ENCODE results near the gene FAM72A.
"Not testable (repeated sequence)": the region's sequence is repeated elsewhere in the genome, so short reads cannot be mapped to it uniquely, and the experiment has no call there.

Gene FAM72A

DNA sequence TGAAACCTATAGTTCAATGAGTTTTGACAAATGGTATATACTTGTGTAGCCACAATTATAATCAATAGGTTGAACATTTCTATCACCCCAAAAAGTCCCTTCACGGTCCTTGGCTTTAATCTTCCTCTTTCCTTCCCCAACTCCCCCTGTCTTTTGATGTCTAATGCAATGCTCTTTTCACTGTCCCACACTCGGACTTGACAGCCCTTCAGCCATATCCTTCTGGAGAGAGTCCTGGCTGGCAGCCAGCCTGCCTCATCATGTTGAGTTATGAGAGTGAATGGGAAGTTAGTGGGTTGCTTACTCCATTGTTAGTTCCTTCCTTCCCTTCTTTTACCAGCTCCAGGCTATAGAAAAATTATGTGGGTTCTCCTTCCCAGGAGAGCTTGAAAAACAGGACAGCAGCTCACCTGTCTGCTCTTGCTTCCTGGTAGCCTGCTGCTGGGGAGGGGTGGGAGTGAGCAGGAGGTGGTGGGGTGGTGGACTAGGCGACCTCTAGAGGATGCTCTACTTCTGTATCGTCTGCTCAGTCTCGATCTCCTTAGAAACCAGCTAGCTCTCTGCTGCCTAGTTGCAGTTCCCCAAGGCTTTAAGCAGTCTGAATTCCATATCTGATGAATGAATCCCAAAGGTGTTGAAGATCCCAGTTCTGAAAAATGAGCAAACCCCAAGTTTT is 30.5 kb upstream of the FAM72A start:
- DNase-seq (ENCODE audit: low spot score); H3K4ac ChIP-seq (ENCODE audit: low read length); H3K4me2 ChIP-seq (ENCODE audit: insufficient read depth, low read length, poor library complexity, severe bottlenecking); H2AFZ ChIP-seq (ENCODE audit: low read length); H3K14ac ChIP-seq (ENCODE audit: low read length); H3K23ac ChIP-seq (ENCODE audit: low read depth, low read length, poor library complexity); H3K27ac ChIP-seq (replicated peaks; ENCODE audit: low read length); H3K4me3 ChIP-seq (ENCODE audit: low read length in 2 of 2); H4K8ac ChIP-seq (ENCODE audit: low read depth, low read length); H3K9me3 ChIP-seq (replicated peaks in 1 of 2; ENCODE audit: control insufficient read depth in 2 of 2, insufficient read depth in 1 of 2, low read depth in 1 of 2, low read length in 2 of 2); H3K9ac ChIP-seq (ENCODE audit: low read depth, low read length, poor library complexity); H3K79me1 ChIP-seq (ENCODE audit: low read depth, low read length); H3K27me3 ChIP-seq (ENCODE audit: control insufficient read depth in 3 of 3, insufficient read depth in 3 of 3, low read depth in 1 of 3, low read length in 3 of 3); H3K4me1 ChIP-seq (ENCODE audit: control insufficient read depth in 2 of 2, insufficient read depth in 1 of 2, low read depth in 1 of 2, low read length in 2 of 2); H2BK15ac ChIP-seq (ENCODE audit: low read length); H2BK120ac ChIP-seq (ENCODE audit: low read depth, low read length); H3K18ac ChIP-seq (ENCODE audit: low read length); H2BK5ac ChIP-seq (ENCODE audit: low read length); H2BK12ac ChIP-seq (ENCODE audit: low read length); H4K91ac ChIP-seq (ENCODE audit: low read depth, low read length, poor library complexity); H3K36me3 ChIP-seq (replicated peaks in 1 of 2; ENCODE audit: control insufficient read depth in 2 of 2, insufficient read depth in 2 of 2, low read length in 2 of 2); H2AK5ac ChIP-seq (ENCODE audit: low read depth, low read length): not testable (repeated sequence)
- no CpG with 5 or more reads among the region's 5 CpGs for WGBS, 2 donors (ENCODE audit: extremely low coverage in 2 of 2, insufficient read length in 2 of 2, insufficient replicate concordance in 1 of 2)

DNA sequence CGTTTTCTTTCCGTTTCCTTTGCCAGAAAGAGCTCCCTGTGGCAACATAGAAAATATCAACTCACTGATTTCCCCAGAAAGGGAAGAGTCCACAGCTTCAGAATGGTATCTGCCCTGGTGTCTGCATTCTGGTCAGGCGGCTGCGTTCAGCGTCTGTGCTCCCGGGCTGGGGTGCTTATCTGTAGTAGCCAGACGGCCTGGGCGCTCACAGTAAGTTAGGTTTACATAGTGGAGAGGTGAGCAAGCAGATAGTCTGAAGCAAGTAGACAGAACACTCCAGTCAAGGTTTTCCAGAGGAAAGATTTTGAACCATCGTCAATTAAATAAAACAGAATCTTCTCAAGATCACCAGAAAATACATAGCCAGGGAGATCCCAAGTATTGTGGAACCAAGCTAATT is 29.4 kb upstream of the FAM72A start:
- H3K23ac ChIP-seq (ENCODE audit: low read depth, low read length, poor library complexity); H3K18ac ChIP-seq (ENCODE audit: low read length); H3K4me1 ChIP-seq (ENCODE audit: control insufficient read depth in 2 of 2, insufficient read depth in 1 of 2, low read depth in 1 of 2, low read length in 2 of 2); H2AK5ac ChIP-seq (ENCODE audit: low read depth, low read length); H3K4me2 ChIP-seq (ENCODE audit: insufficient read depth, low read length, poor library complexity, severe bottlenecking); H3K4ac ChIP-seq (ENCODE audit: low read length); DNase-seq (ENCODE audit: low spot score); H2BK15ac ChIP-seq (ENCODE audit: low read length); H3K27ac ChIP-seq (replicated peaks; ENCODE audit: low read length); H2AFZ ChIP-seq (ENCODE audit: low read length); H3K9me3 ChIP-seq (replicated peaks in 1 of 2; ENCODE audit: control insufficient read depth in 2 of 2, insufficient read depth in 1 of 2, low read depth in 1 of 2, low read length in 2 of 2); H3K27me3 ChIP-seq (ENCODE audit: control insufficient read depth in 3 of 3, insufficient read depth in 3 of 3, low read depth in 1 of 3, low read length in 3 of 3); H3K4me3 ChIP-seq (ENCODE audit: low read length in 2 of 2); H2BK120ac ChIP-seq (ENCODE audit: low read depth, low read length); H3K14ac ChIP-seq (ENCODE audit: low read length); H3K36me3 ChIP-seq (replicated peaks in 1 of 2; ENCODE audit: control insufficient read depth in 2 of 2, insufficient read depth in 2 of 2, low read length in 2 of 2); H4K8ac ChIP-seq (ENCODE audit: low read depth, low read length); H3K9ac ChIP-seq (ENCODE audit: low read depth, low read length, poor library complexity); H2BK5ac ChIP-seq (ENCODE audit: low read length); H2BK12ac ChIP-seq (ENCODE audit: low read length); H3K79me1 ChIP-seq (ENCODE audit: low read depth, low read length); H4K91ac ChIP-seq (ENCODE audit: low read depth, low read length, poor library complexity): not testable (repeated sequence)
- no CpG with 5 or more reads among the region's 9 CpGs for WGBS, 2 donors (ENCODE audit: extremely low coverage in 2 of 2, insufficient read length in 2 of 2, insufficient replicate concordance in 1 of 2)

DNA sequence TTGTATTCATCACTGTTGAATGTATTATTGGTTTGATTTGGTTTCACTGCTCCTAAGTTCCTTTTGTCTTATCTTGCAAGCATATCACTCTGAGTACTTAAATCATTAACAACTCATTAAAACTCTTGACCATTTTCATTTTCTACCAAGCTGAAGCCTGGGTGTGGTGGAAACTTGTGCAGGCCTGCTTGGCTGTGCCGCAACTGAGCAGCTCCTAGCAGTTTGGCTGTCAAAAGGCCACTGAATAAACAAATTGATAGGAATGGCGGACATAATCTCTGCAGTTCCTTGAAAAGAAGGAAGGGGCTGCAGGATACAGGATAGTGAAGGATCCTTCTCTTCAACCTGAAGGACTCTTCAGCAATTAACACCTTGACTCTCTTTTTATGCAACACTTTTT is 26.6 kb upstream of the FAM72A start:
- not testable (repeated sequence) for H3K27me3 ChIP-seq (ENCODE audit: control insufficient read depth in 3 of 3, insufficient read depth in 3 of 3, low read depth in 1 of 3, low read length in 3 of 3); H3K18ac ChIP-seq (ENCODE audit: low read length); H3K9me3 ChIP-seq (replicated peaks in 1 of 2; ENCODE audit: control insufficient read depth in 2 of 2, insufficient read depth in 1 of 2, low read depth in 1 of 2, low read length in 2 of 2); H3K79me1 ChIP-seq (ENCODE audit: low read depth, low read length); H2BK120ac ChIP-seq (ENCODE audit: low read depth, low read length); H3K27ac ChIP-seq (replicated peaks; ENCODE audit: low read length); H2AK5ac ChIP-seq (ENCODE audit: low read depth, low read length); H2BK12ac ChIP-seq (ENCODE audit: low read length); H4K91ac ChIP-seq (ENCODE audit: low read depth, low read length, poor library complexity); H3K23ac ChIP-seq (ENCODE audit: low read depth, low read length, poor library complexity); H2AFZ ChIP-seq (ENCODE audit: low read length); H3K4ac ChIP-seq (ENCODE audit: low read length); H2BK15ac ChIP-seq (ENCODE audit: low read length); H3K14ac ChIP-seq (ENCODE audit: low read length); H4K8ac ChIP-seq (ENCODE audit: low read depth, low read length); H2BK5ac ChIP-seq (ENCODE audit: low read length); H3K4me3 ChIP-seq (ENCODE audit: low read length in 2 of 2); H3K4me2 ChIP-seq (ENCODE audit: insufficient read depth, low read length, poor library complexity, severe bottlenecking); H3K9ac ChIP-seq (ENCODE audit: low read depth, low read length, poor library complexity); H3K36me3 ChIP-seq (replicated peaks in 1 of 2; ENCODE audit: control insufficient read depth in 2 of 2, insufficient read depth in 2 of 2, low read length in 2 of 2); H3K4me1 ChIP-seq (ENCODE audit: control insufficient read depth in 2 of 2, insufficient read depth in 1 of 2, low read depth in 1 of 2, low read length in 2 of 2); DNase-seq (ENCODE audit: low spot score)
- no CpG with 5 or more reads among the region's 2 CpGs for WGBS, 2 donors (ENCODE audit: extremely low coverage in 2 of 2, insufficient read length in 2 of 2, insufficient replicate concordance in 1 of 2)

DNA sequence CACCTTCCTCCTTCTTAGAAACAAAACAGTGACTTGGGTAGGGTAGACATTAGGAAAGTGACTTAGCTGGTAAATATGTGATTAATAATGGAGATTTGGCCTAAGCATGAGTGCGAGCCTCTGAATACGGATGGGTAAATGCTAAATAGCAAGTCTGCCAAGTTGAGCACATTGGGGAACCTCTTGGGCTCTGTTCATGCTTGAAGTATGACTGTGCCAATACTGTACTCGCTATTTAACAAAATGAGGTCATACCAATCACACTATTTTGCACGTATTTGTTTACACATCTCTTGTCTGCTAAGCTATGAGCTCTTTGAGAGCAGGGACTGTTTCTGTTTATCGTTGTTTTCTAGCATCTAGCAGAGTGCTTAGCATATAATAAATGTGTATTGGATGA is 24.2 kb upstream of the FAM72A start:
- not testable (repeated sequence) for H3K4ac ChIP-seq (ENCODE audit: low read length); H3K14ac ChIP-seq (ENCODE audit: low read length); H3K9me3 ChIP-seq (replicated peaks in 1 of 2; ENCODE audit: control insufficient read depth in 2 of 2, insufficient read depth in 1 of 2, low read depth in 1 of 2, low read length in 2 of 2); H2BK5ac ChIP-seq (ENCODE audit: low read length); H3K23ac ChIP-seq (ENCODE audit: low read depth, low read length, poor library complexity); H3K4me2 ChIP-seq (ENCODE audit: insufficient read depth, low read length, poor library complexity, severe bottlenecking); H2BK15ac ChIP-seq (ENCODE audit: low read length); H2AK5ac ChIP-seq (ENCODE audit: low read depth, low read length); H3K79me1 ChIP-seq (ENCODE audit: low read depth, low read length); H2AFZ ChIP-seq (ENCODE audit: low read length); H3K9ac ChIP-seq (ENCODE audit: low read depth, low read length, poor library complexity); H3K4me3 ChIP-seq (ENCODE audit: low read length in 2 of 2); H3K18ac ChIP-seq (ENCODE audit: low read length); H2BK12ac ChIP-seq (ENCODE audit: low read length); H3K27me3 ChIP-seq (ENCODE audit: control insufficient read depth in 3 of 3, insufficient read depth in 3 of 3, low read depth in 1 of 3, low read length in 3 of 3); H3K4me1 ChIP-seq (ENCODE audit: control insufficient read depth in 2 of 2, insufficient read depth in 1 of 2, low read depth in 1 of 2, low read length in 2 of 2); H2BK120ac ChIP-seq (ENCODE audit: low read depth, low read length); H3K27ac ChIP-seq (replicated peaks; ENCODE audit: low read length); H4K8ac ChIP-seq (ENCODE audit: low read depth, low read length); DNase-seq (ENCODE audit: low spot score); H3K36me3 ChIP-seq (replicated peaks in 1 of 2; ENCODE audit: control insufficient read depth in 2 of 2, insufficient read depth in 2 of 2, low read length in 2 of 2); H4K91ac ChIP-seq (ENCODE audit: low read depth, low read length, poor library complexity)
- WGBS, 2 donors (ENCODE audit: extremely low coverage in 2 of 2, insufficient read length in 2 of 2, insufficient replicate concordance in 1 of 2), result no CpG with 5 or more reads among the region's 5 CpGs
